HCT116 (cell line): ENCODE data around the gene ZDBF2.
"Not testable (repeated sequence)": the region's sequence is repeated elsewhere in the genome, so short reads cannot be mapped to it uniquely, and the experiment has no call there.

Experiments
- CTCF ChIP-seq, 3 experiments: fragments of 200-600 bp in 1 of 3; sonication (generic) in 1 of 3; IDR thresholded peaks in 2 of 3; conservative IDR thresholded peaks in 1 of 3; 2 replicates each; pipeline ENCODE4 v1.5.1; 2012 to 2017; ENCODE audit warnings: low read depth in 2 of 3, low read length in 2 of 3, antibody characterized with exemption in 1 of 3, borderline replicate concordance in 1 of 3, control low read depth in 1 of 3, mild to moderate bottlenecking in 1 of 3, mixed read lengths in 1 of 3, mixed run types in 1 of 3, moderate library complexity in 1 of 3; ENCODE audit not compliant: insufficient read depth in 1 of 3
- EZH2phosphoT487 ChIP-seq: fragments of 200-600 bp; IDR thresholded peaks from 2 replicates; pipeline ENCODE4 v1.6.1; 2018; ENCODE audit warnings: antibody characterized with exemption, borderline replicate concordance
- POLR2A ChIP-seq: IDR thresholded peaks from 2 replicates; pipeline ENCODE4 v1.7.0; 2011; ENCODE audit warnings: borderline replicate concordance; ENCODE audit not compliant: insufficient read depth, insufficient read length; ENCODE audit errors: extremely low read depth
- TF ChIP-seq, protein P1 (sequence below): IDR thresholded peaks from 2 replicates; pipeline ENCODE4 v1.6.1; 2011; ENCODE audit warnings: mild to moderate bottlenecking, low read length, moderate library complexity; ENCODE audit not compliant: insufficient replicate concordance; ENCODE audit errors: extremely low read depth

- TF ChIP-seq POLR2A; EZH2phosphoT487; CTCF (IDR thresholded peaks at IDR 0.05 in 2 of 3, conservative IDR thresholded peaks at IDR 0.05 in 1 of 3; ENCODE audit: borderline replicate concordance in 1 of 3, insufficient read depth in 1 of 3, low read depth in 2 of 3, low read length in 2 of 3): not testable (repeated sequence)
- TF ChIP-seq, protein P1, sequence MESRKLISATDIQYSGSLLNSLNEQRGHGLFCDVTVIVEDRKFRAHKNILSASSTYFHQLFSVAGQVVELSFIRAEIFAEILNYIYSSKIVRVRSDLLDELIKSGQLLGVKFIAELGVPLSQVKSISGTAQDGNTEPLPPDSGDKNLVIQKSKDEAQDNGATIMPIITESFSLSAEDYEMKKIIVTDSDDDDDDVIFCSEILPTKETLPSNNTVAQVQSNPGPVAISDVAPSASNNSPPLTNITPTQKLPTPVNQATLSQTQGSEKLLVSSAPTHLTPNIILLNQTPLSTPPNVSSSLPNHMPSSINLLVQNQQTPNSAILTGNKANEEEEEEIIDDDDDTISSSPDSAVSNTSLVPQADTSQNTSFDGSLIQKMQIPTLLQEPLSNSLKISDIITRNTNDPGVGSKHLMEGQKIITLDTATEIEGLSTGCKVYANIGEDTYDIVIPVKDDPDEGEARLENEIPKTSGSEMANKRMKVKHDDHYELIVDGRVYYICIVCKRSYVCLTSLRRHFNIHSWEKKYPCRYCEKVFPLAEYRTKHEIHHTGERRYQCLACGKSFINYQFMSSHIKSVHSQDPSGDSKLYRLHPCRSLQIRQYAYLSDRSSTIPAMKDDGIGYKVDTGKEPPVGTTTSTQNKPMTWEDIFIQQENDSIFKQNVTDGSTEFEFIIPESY, result not testable (repeated sequence)
Observed at GRCh38 chr2:206258615-206259014, 15.8 kb upstream of the ZDBF2 start.
